Measurements from ENCODE around the gene SKOR1.

DNA sequence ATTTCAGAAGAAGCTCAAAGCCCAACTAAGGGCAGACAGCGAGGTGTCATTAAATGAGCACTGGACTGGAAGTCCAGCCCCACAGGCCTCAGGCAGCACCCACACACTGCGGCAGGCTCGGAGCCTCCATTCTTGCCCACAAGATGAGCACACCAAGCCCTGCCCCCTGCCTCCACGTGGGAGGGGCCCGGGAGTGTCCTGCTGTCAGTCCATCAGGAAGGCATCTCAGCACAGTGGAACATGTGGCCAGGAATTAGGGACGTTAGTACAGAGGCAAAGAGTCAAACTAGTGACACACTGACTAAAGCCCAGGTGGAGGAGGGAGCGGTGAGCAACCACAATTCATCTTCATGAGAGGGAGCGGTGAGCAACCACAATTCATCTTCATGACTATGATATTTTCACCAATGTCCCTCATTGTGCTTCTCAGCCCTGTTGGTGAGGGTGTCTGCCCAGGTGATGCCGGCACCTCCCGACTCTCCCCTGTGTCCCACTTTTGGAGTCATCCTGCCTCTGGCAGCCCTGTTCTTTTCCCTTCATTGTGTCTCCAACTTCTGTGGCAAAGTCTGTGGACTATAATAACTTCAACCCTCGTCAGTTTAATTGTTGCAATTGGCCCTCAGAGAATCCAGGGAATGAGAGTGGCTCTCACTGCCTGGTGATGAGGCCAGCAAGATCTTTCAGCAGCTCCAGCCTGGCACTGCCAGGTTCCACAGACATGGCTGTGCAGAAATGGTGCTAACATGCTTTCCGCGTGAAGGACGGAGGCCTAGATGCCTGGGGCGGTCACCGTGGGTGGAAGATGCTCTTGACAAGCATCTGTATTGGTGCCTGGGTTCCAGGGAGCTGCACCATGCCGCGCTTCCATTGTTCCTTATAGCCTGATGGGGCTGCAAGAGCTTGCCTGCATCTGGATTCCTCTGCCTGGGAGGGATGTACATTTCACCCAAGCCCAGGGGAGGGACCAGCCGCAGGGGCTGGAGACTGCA, 23.1 kb upstream of the SKOR1 start:
- TF ChIP-seq, protein P1, sequence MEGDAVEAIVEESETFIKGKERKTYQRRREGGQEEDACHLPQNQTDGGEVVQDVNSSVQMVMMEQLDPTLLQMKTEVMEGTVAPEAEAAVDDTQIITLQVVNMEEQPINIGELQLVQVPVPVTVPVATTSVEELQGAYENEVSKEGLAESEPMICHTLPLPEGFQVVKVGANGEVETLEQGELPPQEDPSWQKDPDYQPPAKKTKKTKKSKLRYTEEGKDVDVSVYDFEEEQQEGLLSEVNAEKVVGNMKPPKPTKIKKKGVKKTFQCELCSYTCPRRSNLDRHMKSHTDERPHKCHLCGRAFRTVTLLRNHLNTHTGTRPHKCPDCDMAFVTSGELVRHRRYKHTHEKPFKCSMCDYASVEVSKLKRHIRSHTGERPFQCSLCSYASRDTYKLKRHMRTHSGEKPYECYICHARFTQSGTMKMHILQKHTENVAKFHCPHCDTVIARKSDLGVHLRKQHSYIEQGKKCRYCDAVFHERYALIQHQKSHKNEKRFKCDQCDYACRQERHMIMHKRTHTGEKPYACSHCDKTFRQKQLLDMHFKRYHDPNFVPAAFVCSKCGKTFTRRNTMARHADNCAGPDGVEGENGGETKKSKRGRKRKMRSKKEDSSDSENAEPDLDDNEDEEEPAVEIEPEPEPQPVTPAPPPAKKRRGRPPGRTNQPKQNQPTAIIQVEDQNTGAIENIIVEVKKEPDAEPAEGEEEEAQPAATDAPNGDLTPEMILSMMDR (conservative IDR thresholded peaks at IDR 0.05): no peak
- TF ChIP-seq EZH2 (IDR thresholded peaks at IDR 0.05; ENCODE audit: low read depth): no peak

Data from PC-9 (cell line).